ENCODE measurements around the gene MEAK7. TPM values are rescaled to one million over a fixed set of nuclear protein-coding genes. Genes with fewer than 3 reads are reported as not detected.

The MEAK7 gene
- total RNA-seq, result 15.6 TPM

- peak; percentile 99 for DNase-seq
Measured at GRCh38 chr16:84504420-84505248, at the start of gene MEAK7. Gene MEAK7 (minus strand): TSS chr16:84504659. CDS start chr16:84498086, 6,573 bp downstream.

- DNase-seq, result no peak
Measured at GRCh38 chr16:84553873-84554399, 49.5 kb upstream of the MEAK7 start.

GRCh38 chr16:84552135-84552534, 47.7 kb upstream of the MEAK7 start:
- no peak for DNase-seq

GRCh38 chr16:84550096-84550495, 45.6 kb upstream of the MEAK7 start:
- DNase-seq, result no peak

- no peak for DNase-seq
Measured at GRCh38 chr16:84548971-84549844, 44.7 kb upstream of the MEAK7 start.

GRCh38 chr16:84548508-84548907, 44.0 kb upstream of the MEAK7 start:
- no peak for DNase-seq

- DNase-seq, result no peak
Measured at GRCh38 chr16:84547546-84548061, 43.1 kb upstream of the MEAK7 start.

GRCh38 chr16:84546669-84547545, 42.4 kb upstream of the MEAK7 start:
- no peak for DNase-seq

- no peak for DNase-seq
Measured at GRCh38 chr16:84545114-84545737, 40.8 kb upstream of the MEAK7 start.

- DNase-seq, result peak; percentile 36
Measured at GRCh38 chr16:84544031-84544773, 39.7 kb upstream of the MEAK7 start.

- DNase-seq, result no peak
Measured at GRCh38 chr16:84543253-84543652, 38.8 kb upstream of the MEAK7 start.

GRCh38 chr16:84541999-84542817, 37.7 kb upstream of the MEAK7 start:
- no peak for DNase-seq

GRCh38 chr16:84540194-84540593, 35.7 kb upstream of the MEAK7 start:
- DNase-seq, result no peak

- DNase-seq, result no peak
Measured at GRCh38 chr16:84538222-84538840, 33.9 kb upstream of the MEAK7 start.

GRCh38 chr16:84537491-84538151, 33.2 kb upstream of the MEAK7 start:
- DNase-seq, result no peak

- DNase-seq, result no peak
Measured at GRCh38 chr16:84535851-84536250, 31.4 kb upstream of the MEAK7 start.

GRCh38 chr16:84535408-84535807, 30.9 kb upstream of the MEAK7 start:
- no peak for DNase-seq

GRCh38 chr16:84534815-84535214, 30.4 kb upstream of the MEAK7 start:
- DNase-seq, result no peak

Measured in tongue (tissue), 2 donors.